ENCODE data around the gene PXDN. TPM values are rescaled to one million over a fixed set of nuclear protein-coding genes. Genes with fewer than 3 reads are reported as not detected.

The PXDN gene
- total RNA-seq, 6 experiments from 2014 or later: 283 to 403 (median 323) TPM

DNA sequence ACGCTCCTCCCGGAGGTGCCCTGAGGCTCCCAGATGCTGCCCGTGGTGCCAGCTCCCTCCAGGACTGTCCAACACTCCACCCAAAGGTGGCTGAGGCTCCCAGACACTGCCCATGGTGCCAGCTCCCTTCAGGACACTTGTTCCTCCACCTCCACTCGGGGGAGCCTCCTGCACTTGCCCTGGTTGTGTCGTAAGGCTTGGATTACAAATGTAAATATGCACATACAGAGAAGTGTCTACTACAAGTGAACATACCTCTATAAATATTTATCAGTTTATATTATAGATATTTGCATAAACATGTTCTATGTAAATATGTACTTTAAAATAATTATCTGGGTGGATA is 143.3 kb downstream of the PXDN start:
- H3K27me3 Mint-ChIP-seq (ENCODE audit: insufficient read depth): peaks cover 3% of the 10 kb centered on the region
- no peak for DNase-seq

DNA sequence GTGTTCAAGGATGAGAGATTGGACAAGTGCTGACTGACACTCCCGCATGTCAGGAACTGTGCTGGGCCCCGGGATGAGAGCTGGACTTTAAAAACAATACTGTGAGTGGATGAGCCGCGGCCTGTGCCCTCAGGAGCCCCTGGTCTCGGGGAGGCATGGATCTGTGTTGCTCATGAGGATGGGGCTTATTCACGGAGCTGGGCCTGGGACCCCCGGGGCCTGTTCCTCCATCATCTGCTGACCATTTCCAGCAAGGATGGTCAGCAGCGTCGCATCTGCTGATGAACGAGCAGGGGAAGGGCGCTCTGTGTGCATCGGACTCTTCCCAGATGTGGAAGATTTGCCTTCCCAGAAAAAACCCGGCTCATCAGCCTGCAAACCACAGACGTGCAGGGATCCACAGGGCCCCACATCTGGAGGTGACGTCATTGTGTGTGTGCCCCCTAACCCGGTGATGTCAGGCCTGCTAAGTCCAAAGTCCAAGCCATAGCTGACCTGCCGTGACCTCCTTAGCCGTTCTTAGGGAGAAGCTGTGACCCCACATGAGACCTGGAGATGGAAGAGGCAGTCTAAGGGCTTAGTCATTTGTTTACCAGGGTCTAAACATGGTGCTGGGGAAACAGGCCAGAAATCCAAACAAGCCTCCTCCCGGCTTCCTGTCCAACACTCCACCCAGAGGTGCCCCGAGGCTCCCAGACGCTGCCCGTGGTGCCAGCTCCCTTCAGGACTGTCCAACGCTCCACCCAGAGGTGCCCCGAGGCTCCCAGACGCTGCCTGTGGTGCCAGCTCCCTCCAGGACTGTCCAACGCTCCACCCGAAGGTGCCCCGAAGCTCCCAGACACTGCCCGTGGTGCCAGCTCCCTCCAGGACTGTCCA is 143.9 kb downstream of the PXDN start:
- Mint-ChIP-seq H3K4me3 (no peak overlapping the region; the same call in 1 of the 2 replicates), H3K36me3 (ENCODE audit: low read depth) (no peaks in the 10 kb centered on the region), H3K27me3 (ENCODE audit: insufficient read depth) (peaks cover 3% of the 10 kb centered on the region), H3K27ac (no peak overlapping the region), H3K9me3 (no peaks in the 10 kb centered on the region), H3K4me1 (ENCODE audit: low read depth) (peaks cover 21% of the 10 kb centered on the region)
- peak; percentile 42 for DNase-seq
- TF ChIP-seq, protein P1, sequence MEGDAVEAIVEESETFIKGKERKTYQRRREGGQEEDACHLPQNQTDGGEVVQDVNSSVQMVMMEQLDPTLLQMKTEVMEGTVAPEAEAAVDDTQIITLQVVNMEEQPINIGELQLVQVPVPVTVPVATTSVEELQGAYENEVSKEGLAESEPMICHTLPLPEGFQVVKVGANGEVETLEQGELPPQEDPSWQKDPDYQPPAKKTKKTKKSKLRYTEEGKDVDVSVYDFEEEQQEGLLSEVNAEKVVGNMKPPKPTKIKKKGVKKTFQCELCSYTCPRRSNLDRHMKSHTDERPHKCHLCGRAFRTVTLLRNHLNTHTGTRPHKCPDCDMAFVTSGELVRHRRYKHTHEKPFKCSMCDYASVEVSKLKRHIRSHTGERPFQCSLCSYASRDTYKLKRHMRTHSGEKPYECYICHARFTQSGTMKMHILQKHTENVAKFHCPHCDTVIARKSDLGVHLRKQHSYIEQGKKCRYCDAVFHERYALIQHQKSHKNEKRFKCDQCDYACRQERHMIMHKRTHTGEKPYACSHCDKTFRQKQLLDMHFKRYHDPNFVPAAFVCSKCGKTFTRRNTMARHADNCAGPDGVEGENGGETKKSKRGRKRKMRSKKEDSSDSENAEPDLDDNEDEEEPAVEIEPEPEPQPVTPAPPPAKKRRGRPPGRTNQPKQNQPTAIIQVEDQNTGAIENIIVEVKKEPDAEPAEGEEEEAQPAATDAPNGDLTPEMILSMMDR (IDR thresholded peaks at IDR 0.05): no peak

More for the DNA sequence above, 143.3 kb downstream of the PXDN start:
- H3K9me3 Mint-ChIP-seq: no peaks in the 10 kb centered on the region
- H3K36me3 Mint-ChIP-seq (ENCODE audit: low read depth): no peaks in the 10 kb centered on the region
- no peak overlapping the region for H3K27ac Mint-ChIP-seq
- TF ChIP-seq, protein P1 (IDR thresholded peaks at IDR 0.05): no peak
- peaks cover 21% of the 10 kb centered on the region for H3K4me1 Mint-ChIP-seq (ENCODE audit: low read depth)
- no peak overlapping the region for H3K4me3 Mint-ChIP-seq

- Mint-ChIP-seq H3K27me3 (ENCODE audit: insufficient read depth) (peaks cover 3% of the 10 kb centered on the region), H3K4me1 (ENCODE audit: low read depth) (peaks cover 21% of the 10 kb centered on the region), H3K36me3 (ENCODE audit: low read depth) (no peaks in the 10 kb centered on the region), H3K9me3 (no peaks in the 10 kb centered on the region), H3K4me3 (no peak overlapping the region), H3K27ac (no peak overlapping the region)
- TF ChIP-seq, protein P1 (IDR thresholded peaks at IDR 0.05): no peak
- DNase-seq: no peak
Measured at GRCh38 chr2:1599301-1600085, 144.8 kb downstream of the PXDN start.

GRCh38 chr2:1598800-1599199 is 145.5 kb downstream of the PXDN start:
- no peaks in the 10 kb centered on the region for H3K9me3 Mint-ChIP-seq
- TF ChIP-seq, protein P1 (IDR thresholded peaks at IDR 0.05): no peak
- no peaks in the 10 kb centered on the region for H3K36me3 Mint-ChIP-seq (ENCODE audit: low read depth)
- H3K4me1 Mint-ChIP-seq (ENCODE audit: low read depth): peaks cover 21% of the 10 kb centered on the region
- no peak for DNase-seq
- H3K27me3 Mint-ChIP-seq (ENCODE audit: insufficient read depth): peaks cover 3% of the 10 kb centered on the region
- no peak overlapping the region for H3K4me3 Mint-ChIP-seq
- H3K27ac Mint-ChIP-seq: no peak overlapping the region

GRCh38 chr2:1598041-1598710 is 146.1 kb downstream of the PXDN start:
- Mint-ChIP-seq H3K9me3 (no peaks in the 10 kb centered on the region), H3K4me3 (no peak overlapping the region), H3K27ac (no peak overlapping the region), H3K27me3 (ENCODE audit: insufficient read depth) (peaks cover 3% of the 10 kb centered on the region), H3K36me3 (ENCODE audit: low read depth) (no peaks in the 10 kb centered on the region), H3K4me1 (ENCODE audit: low read depth) (peaks cover 21% of the 10 kb centered on the region)
- DNase-seq: no peak
- TF ChIP-seq, protein P1 (IDR thresholded peaks at IDR 0.05): no peak

Data from HFFc6 (cell line).